ENCODE measurements around the gene SPTB.

- TF ChIP-seq CTCF (IDR thresholded peaks at IDR 0.05; ENCODE audit: low read length) (no peak), EZH2 (optimal IDR thresholded peaks at IDR 0.05; ENCODE audit: low read depth, low read length) (no peak)
These were observed 142.1 kb downstream of the SPTB start for GRCh38 chr14:64737391-64738280.
